GM12865 (cell line): Measurements from ENCODE around the gene MAGI3.

Source experiments
- DNase-seq: peaks from one replicate; pipeline ENCODE4 v3.0.0; 2010; ENCODE audit warnings: low read depth
- H3K4me3 ChIP-seq: 2 replicates; pipeline ENCODE4 v1.5.1; 2011; ENCODE audit warnings: mild to moderate bottlenecking, low read depth, low read length, control low read depth
- CTCF ChIP-seq: IDR thresholded peaks from 2 replicates; pipeline ENCODE4 v1.5.1; 2011; ENCODE audit warnings: low read length, control low read depth, low read depth, inconsistent platforms; ENCODE audit not compliant: insufficient read depth; ENCODE audit errors: missing control alignments

The MAGI3 gene

DNA sequence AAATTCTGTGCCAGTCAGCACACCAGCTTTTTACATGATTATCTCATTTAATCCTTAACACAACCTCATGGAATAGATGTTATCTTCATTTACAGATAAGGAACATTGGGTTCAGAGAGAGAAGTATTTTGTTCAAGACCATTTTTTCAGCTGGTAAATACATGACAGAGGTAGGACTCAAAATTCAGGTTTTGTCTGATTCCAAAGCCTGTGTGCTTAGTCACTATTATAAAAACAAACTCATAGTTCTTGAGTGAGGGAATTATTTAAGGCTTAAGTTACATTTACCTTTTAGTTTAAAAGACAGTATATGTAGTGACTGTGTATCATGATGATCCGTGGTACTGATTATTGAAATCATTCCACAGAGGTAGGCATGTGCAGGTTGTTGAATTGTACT is 125.2 kb downstream of the MAGI3 start:
- no peak for DNase-seq
- TF ChIP-seq CTCF, result no peak
- no peak overlapping the region for H3K4me3 ChIP-seq

DNA sequence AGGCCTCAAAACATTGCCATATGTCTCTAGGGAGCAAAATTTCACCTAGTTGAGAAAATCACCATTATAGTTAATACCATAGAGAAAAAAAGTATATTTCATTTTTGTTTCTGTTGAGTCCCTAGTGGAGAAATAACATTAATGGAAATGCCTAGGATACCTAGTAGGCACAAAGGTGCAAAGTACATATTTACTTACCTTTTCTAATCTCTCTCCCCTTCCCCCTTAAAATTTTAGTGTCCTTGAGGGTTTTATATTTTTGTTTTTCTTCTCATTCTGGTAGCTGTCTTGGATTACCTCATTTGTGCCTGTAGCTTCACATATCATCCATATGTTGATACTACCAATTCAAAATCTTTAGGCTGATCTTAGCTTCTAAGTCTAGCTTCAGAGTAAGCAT is 127.0 kb downstream of the MAGI3 start:
- no peak overlapping the region for H3K4me3 ChIP-seq
- no peak for DNase-seq
- TF ChIP-seq CTCF, result no peak

DNA sequence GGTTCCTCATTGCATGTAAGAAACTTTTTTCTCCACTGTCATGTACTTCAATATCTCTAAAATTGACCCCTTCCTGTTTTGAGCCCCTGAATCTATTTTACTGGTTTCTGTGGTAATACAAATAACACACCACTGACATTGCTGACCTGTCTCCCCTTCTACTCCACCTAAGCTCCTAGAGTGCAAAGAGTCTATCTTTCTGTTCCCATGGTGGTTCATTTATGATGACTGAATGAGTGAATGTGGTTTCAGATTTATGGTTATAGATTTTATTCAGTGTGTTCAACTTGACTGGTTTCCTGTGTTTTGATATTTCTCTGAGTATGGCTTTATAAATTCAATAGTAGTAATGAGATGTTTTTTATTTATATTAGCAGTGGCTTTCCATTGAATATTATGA is 127.7 kb downstream of the MAGI3 start:
- DNase-seq, result peak; percentile 2
- TF ChIP-seq CTCF, result no peak
- H3K4me3 ChIP-seq, result no peak overlapping the region

GRCh38 chr1:113519556-113519955 is 129.2 kb downstream of the MAGI3 start:
- no peak for TF ChIP-seq CTCF
- no peak for DNase-seq

GRCh38 chr1:113530021-113530420 is 139.7 kb downstream of the MAGI3 start:
- no peak overlapping the region for H3K4me3 ChIP-seq
- no peak for DNase-seq
- TF ChIP-seq CTCF, result no peak

More at GRCh38 chr1:113519556-113519955, 129.2 kb downstream of the MAGI3 start:
- no peak overlapping the region for H3K4me3 ChIP-seq

DNA sequence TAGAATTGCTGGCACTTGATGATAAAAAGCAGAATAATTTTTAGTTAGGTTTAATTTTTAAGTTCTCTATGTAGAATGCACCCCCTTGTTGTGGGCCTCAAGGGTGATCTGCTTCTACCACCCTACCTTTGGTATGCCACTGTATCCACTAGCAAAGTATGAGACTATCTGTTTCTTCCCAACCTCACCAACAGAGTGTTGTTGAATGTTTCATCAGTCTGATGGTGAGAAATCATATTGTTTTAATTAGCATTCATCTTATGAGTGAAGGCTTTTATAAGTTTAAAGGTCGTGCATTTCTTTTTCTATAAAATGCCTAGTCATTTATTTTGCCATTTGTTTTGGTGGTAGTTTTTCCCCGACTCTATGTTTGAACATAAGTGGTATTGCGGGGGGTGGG is 141.0 kb downstream of the MAGI3 start:
- no peak for DNase-seq
- H3K4me3 ChIP-seq, result no peak overlapping the region
- TF ChIP-seq CTCF, result no peak

DNA sequence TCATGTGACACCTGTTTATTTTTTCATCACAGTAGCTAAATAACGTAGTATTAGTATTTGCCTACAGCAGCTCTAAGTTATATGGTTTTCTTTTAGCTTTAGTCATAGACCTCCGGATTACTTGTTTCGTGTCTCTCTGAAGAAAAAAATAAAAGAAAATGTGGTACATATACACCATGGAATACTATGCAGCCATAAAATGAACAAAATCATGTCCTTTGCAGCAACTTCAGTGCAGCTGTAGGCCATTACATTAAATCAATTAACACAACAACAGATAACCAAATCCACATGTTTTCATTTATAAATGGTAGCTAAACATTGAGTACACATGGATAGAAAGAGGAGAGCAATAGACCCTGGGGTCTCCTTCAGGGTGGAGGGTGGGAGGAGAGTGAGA is 142.7 kb downstream of the MAGI3 start:
- TF ChIP-seq CTCF, result no peak
- no peak overlapping the region for H3K4me3 ChIP-seq
- no peak for DNase-seq
